Lung (tissue), 12 donors: Measurements from ENCODE around the gene OR5K4. TPM values are rescaled to one million over a fixed set of nuclear protein-coding genes. Genes with fewer than 3 reads are reported as not detected.

Experiments used
- ATAC-seq: fragments of 200-7000 bp; cut with Tn5 transposase; one replicate; pipeline ENCODE4 v1.9.1; 2020; ENCODE audit warnings: moderate number of reproducible peaks; ENCODE audit not compliant: insufficient read depth, low FRiP score
- DNase-seq, 3 donors: peaks; one replicate each; pipeline ENCODE4 v3.0.0-alpha.2; 2013 to 2017
- H3K27ac ChIP-seq, 2 donors: one replicate each; pipeline ENCODE4 v1.5.1; 2013; ENCODE audit warnings: mild to moderate bottlenecking in 2 of 2, moderate library complexity in 2 of 2, control low read depth in 1 of 2, inconsistent platforms in 1 of 2, low read depth in 1 of 2, low read length in 1 of 2
- H3K27me3 ChIP-seq, 3 donors: one replicate each; pipeline ENCODE4 v1.5.1; 2013; ENCODE audit warnings: low read length in 2 of 3; ENCODE audit not compliant: control insufficient read depth in 3 of 3, insufficient read depth in 3 of 3
- H3K36me3 ChIP-seq, 4 donors: one replicate each; pipeline ENCODE4 v1.5.1; 2013; ENCODE audit warnings: low read length in 4 of 4, mild to moderate bottlenecking in 1 of 4, moderate library complexity in 1 of 4; ENCODE audit not compliant: control insufficient read depth in 4 of 4, insufficient read depth in 4 of 4
- H3K4me1 ChIP-seq, 5 donors: one replicate each; pipeline ENCODE4 v1.5.1; 2013; ENCODE audit warnings: low read length in 5 of 5, mild to moderate bottlenecking in 2 of 5, moderate library complexity in 1 of 5; ENCODE audit not compliant: control insufficient read depth in 5 of 5, insufficient read depth in 5 of 5
- H3K4me3 ChIP-seq: one replicate; pipeline ENCODE4 v1.5.1; 2013; ENCODE audit warnings: mild to moderate bottlenecking, control low read depth, moderate library complexity
- H3K9ac ChIP-seq, 2 donors: one replicate each; pipeline ENCODE4 v1.5.1; 2013; ENCODE audit warnings: low read length in 2 of 2, control low read depth in 1 of 2; ENCODE audit not compliant: insufficient read depth in 1 of 2
- H3K9me3 ChIP-seq, 4 donors: one replicate each; pipeline ENCODE4 v1.5.1; 2013; ENCODE audit warnings: low read length in 3 of 4, mild to moderate bottlenecking in 1 of 4, moderate library complexity in 1 of 4; ENCODE audit not compliant: control insufficient read depth in 4 of 4, insufficient read depth in 3 of 4
- WGBS, 2 donors: extraction: QIAGEN DNeasy Blood & Tissue Kit; methylation state at CpG; one replicate each; pipeline ENCODE4 v1.1.7; 2013; 5-methylcytosine and 5-hydroxymethylcytosine counted together
- polyA plus RNA-seq, 2 donors: library from polyadenylated mRNA; stranded (reverse); fragments of 200-250 nt; gene quantifications; one replicate each; pipeline ENCODE4 v1.2.1, GENCODE V29; 2013
- total RNA-seq, 2 donors: library from RNA; depleted of rRNA in 1 of 2; stranded (reverse); fragments of >200 nt in 1 of 2; gene quantifications; one replicate each; pipeline ENCODE4 v1.2.1, GENCODE V29; 2014 to 2021
- TF ChIP-seq, protein P1 (sequence below): IDR thresholded peaks from 2 replicates; pipeline ENCODE4 v1.5.1; 2012; ENCODE audit warnings: mild to moderate bottlenecking; ENCODE audit errors: control extremely low read depth, extremely low read depth
- donor health status: control.
- donor health status: control.
- donor health status: Bipolar disorder and iron deficiency.
- donor health status: healthy.
- donor health status: DM: yes; HTN: yes; CAD: no.

The OR5K4 gene
- total and polyA plus RNA-seq, 4 donors, result not detected

GRCh38 chr3:98372445-98372844 is 18.8 kb downstream of the OR5K4 start:
- Histone ChIP-seq H3K9ac (no peak overlapping the region), H3K4me3 (no peak overlapping the region), H3K27me3 (no peaks in the 10 kb centered on the region), H3K27ac (no peak overlapping the region), H3K4me1 (no peaks in the 10 kb centered on the region), H3K36me3 (no peaks in the 10 kb centered on the region), H3K9me3 (no peaks in the 10 kb centered on the region)
- no peak for ATAC-seq
- no peak for DNase-seq
- TF ChIP-seq, protein P1, sequence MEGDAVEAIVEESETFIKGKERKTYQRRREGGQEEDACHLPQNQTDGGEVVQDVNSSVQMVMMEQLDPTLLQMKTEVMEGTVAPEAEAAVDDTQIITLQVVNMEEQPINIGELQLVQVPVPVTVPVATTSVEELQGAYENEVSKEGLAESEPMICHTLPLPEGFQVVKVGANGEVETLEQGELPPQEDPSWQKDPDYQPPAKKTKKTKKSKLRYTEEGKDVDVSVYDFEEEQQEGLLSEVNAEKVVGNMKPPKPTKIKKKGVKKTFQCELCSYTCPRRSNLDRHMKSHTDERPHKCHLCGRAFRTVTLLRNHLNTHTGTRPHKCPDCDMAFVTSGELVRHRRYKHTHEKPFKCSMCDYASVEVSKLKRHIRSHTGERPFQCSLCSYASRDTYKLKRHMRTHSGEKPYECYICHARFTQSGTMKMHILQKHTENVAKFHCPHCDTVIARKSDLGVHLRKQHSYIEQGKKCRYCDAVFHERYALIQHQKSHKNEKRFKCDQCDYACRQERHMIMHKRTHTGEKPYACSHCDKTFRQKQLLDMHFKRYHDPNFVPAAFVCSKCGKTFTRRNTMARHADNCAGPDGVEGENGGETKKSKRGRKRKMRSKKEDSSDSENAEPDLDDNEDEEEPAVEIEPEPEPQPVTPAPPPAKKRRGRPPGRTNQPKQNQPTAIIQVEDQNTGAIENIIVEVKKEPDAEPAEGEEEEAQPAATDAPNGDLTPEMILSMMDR, result no peak
- 80% methylated on average over 1 of the region's 1 CpG; no CpG with 5 or more reads in 1 of the 2 donors for WGBS, 2 donors

DNA sequence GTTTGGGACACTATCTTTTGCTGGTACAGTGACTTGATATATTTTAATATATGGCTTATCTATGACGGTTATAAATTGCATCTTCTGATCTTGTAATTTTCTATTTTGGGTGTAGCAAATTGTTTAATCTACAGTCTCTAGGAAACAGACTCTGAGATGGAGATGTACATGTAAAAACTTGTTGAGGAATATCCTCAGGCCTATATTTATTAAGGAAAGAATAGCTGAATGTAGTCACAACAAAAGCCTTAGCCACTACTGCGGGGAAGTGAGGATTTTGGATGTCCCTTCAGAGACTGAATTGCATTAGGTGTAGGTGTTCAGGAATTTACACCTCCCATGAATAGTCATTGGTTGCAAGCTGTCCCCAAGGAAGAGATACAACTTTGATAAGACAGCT is 23.0 kb downstream of the OR5K4 start:
- no peaks in the 10 kb centered on the region for H3K4me1 ChIP-seq
- 60 to 64% methylated on average over 2 of the region's 2 CpGs for WGBS, 2 donors
- H3K9ac ChIP-seq, result no peak overlapping the region
- H3K9me3 ChIP-seq, result no peaks in the 10 kb centered on the region
- H3K36me3 ChIP-seq, result no peaks in the 10 kb centered on the region
- TF ChIP-seq, protein P1, result no peak
- H3K27me3 ChIP-seq, result no peaks in the 10 kb centered on the region
- DNase-seq (no peak), ATAC-seq (no peak)
- no peak overlapping the region for H3K4me3 ChIP-seq
- H3K27ac ChIP-seq, result no peak overlapping the region

GRCh38 chr3:98388147-98388546 is 34.5 kb downstream of the OR5K4 start:
- no peaks in the 10 kb centered on the region for H3K4me1 ChIP-seq
- no peaks in the 10 kb centered on the region for H3K36me3 ChIP-seq
- ATAC-seq, result no peak
- TF ChIP-seq, protein P1, result no peak
- DNase-seq, result no peak
- WGBS, 2 donors, result 88 to 94% methylated on average over 2 of the region's 2 CpGs
- H3K9ac ChIP-seq, result no peak overlapping the region
- H3K27ac ChIP-seq, result no peak overlapping the region
- H3K27me3 ChIP-seq, result no peaks in the 10 kb centered on the region
- H3K9me3 ChIP-seq, result no peaks in the 10 kb centered on the region
- H3K4me3 ChIP-seq, result no peak overlapping the region

- Histone ChIP-seq H3K27ac (no peak within 1 kb of the TSS), H3K9me3 (no peaks in the 10 kb centered on the region), H3K36me3 (no peaks in the 10 kb centered on the region), H3K9ac (no peak within 1 kb of the TSS), H3K27me3 (no peaks in the 10 kb centered on the region), H3K4me1 (no peaks in the 10 kb centered on the region), H3K4me3 (no peak within 1 kb of the TSS)
- DNase-seq (no peak), ATAC-seq (no peak)
- TF ChIP-seq, protein P1, result no peak
These were observed 36.7 kb downstream of the OR5K4 start, which contains the start of gene OR5K3 for GRCh38 chr3:98390366-98390765. OR5K3 (plus strand) TSS chr3:98390666; CDS start chr3:98390666, 0 bp downstream.
